GM21390 (cell line): ENCODE data around the gene FBXO27.
"Not testable (repeated sequence)": the region's sequence is repeated elsewhere in the genome, so short reads cannot be mapped to it uniquely, and the experiment has no call there.

Source experiments
- ATAC-seq: cut with Tn5 transposase; IDR thresholded peaks from one replicate; pipeline ENCODE4 v1.9.1; 2021; ENCODE audit not compliant: unreplicated experiment

Gene FBXO27

GRCh38 chr19:39045506-39045905, 13.2 kb upstream of the FBXO27 start:
- no peak for ATAC-seq

- no peak for ATAC-seq
Measured at GRCh38 chr19:39038098-39038497, 5.7 kb upstream of the FBXO27 start.

- no peak for ATAC-seq
Measured at GRCh38 chr19:39037194-39037593, 4.8 kb upstream of the FBXO27 start.

- ATAC-seq = no peak
Measured at GRCh38 chr19:39036581-39036980, 4.2 kb upstream of the FBXO27 start.

- ATAC-seq = peak; percentile 54
Measured at GRCh38 chr19:39031368-39032062, 834 bp downstream of the FBXO27 start.

- ATAC-seq = no peak
Measured at GRCh38 chr19:39030854-39031367, 1.4 kb downstream of the FBXO27 start.

GRCh38 chr19:39024875-39025641, 7.3 kb downstream of the FBXO27 start:
- no peak for ATAC-seq

GRCh38 chr19:39021063-39021462, 11.3 kb downstream of the FBXO27 start:
- no peak for ATAC-seq

- ATAC-seq = no peak
Measured at GRCh38 chr19:39017646-39018045, 14.7 kb downstream of the FBXO27 start.

GRCh38 chr19:39017026-39017425, 15.3 kb downstream of the FBXO27 start:
- ATAC-seq = no peak

GRCh38 chr19:39014037-39014436, 18.3 kb downstream of the FBXO27 start:
- ATAC-seq = no peak

GRCh38 chr19:39009001-39009400, 23.3 kb downstream of the FBXO27 start:
- no peak for ATAC-seq

GRCh38 chr19:39008137-39008536, 24.2 kb downstream of the FBXO27 start:
- no peak for ATAC-seq

- no peak for ATAC-seq
Measured at GRCh38 chr19:39007096-39007495, 25.3 kb downstream of the FBXO27 start.

GRCh38 chr19:39004403-39004802, 27.9 kb downstream of the FBXO27 start:
- ATAC-seq = no peak

GRCh38 chr19:39003796-39004195, 28.6 kb downstream of the FBXO27 start:
- no peak for ATAC-seq

- ATAC-seq = no peak
Measured at GRCh38 chr19:39003188-39003587, 29.2 kb downstream of the FBXO27 start.

- no peak for ATAC-seq
Measured at GRCh38 chr19:39001041-39001440, 31.3 kb downstream of the FBXO27 start.

- not testable (repeated sequence) for ATAC-seq
Measured at GRCh38 chr19:38997576-38997975, 34.8 kb downstream of the FBXO27 start.

GRCh38 chr19:38993271-38993670, 39.1 kb downstream of the FBXO27 start:
- no peak for ATAC-seq

- ATAC-seq = no peak
Measured at GRCh38 chr19:38990949-38991697, 41.2 kb downstream of the FBXO27 start.

GRCh38 chr19:38989614-38990013, 42.7 kb downstream of the FBXO27 start:
- ATAC-seq = not testable (repeated sequence)
